SK-N-MC (cell line): Measurements from ENCODE around the gene OSBPL10.

Experiments used
- DNase-seq: peaks from one replicate; pipeline ENCODE4 v3.0.0-alpha.2; 2011; ENCODE audit warnings: low read depth, low spot score
- H3K27ac ChIP-seq: fragments of 200-600 bp; sonication (generic); 2 replicates; pipeline ENCODE4 v1.5.1; 2016; ENCODE audit warnings: mixed run types
- H3K36me3 ChIP-seq: fragments of 200-600 bp; sonication (generic); 2 replicates; pipeline ENCODE4 v1.6.1; 2017; ENCODE audit warnings: antibody characterized with exemption, low read length, mixed read lengths; ENCODE audit not compliant: insufficient read depth
- H3K4me3 ChIP-seq: fragments of 200-600 bp; sonication (generic); 2 replicates; pipeline ENCODE4 v1.5.1; 2016
- H3K9ac ChIP-seq: fragments of 200-600 bp; sonication (generic); 2 replicates; pipeline ENCODE4 v1.8.0; 2017; ENCODE audit warnings: mixed run types, mixed read lengths; ENCODE audit not compliant: insufficient read length
- H3K9me3 ChIP-seq: fragments of 200-600 bp; sonication (generic); 2 replicates; pipeline ENCODE4 v1.6.1; 2017; ENCODE audit warnings: low read depth, mild to moderate bottlenecking, antibody characterized with exemption, low read length, moderate library complexity, mixed read lengths
- EZH2 ChIP-seq: fragments of 200-600 bp; sonication (generic); IDR thresholded peaks from one replicate; pipeline ENCODE4 v1.6.1; 2017; ENCODE audit warnings: antibody characterized with exemption
- FOXP2 ChIP-seq: optimal IDR thresholded peaks from 2 replicates; pipeline ENCODE3; 2011; ENCODE audit warnings: mild to moderate bottlenecking, moderate library complexity; ENCODE audit not compliant: insufficient read depth; ENCODE audit errors: extremely low read length, control extremely low read depth
- POLR2AphosphoS5 ChIP-seq: IDR thresholded peaks from 2 replicates; pipeline ENCODE4 v1.6.1; 2012; ENCODE audit warnings: mild to moderate bottlenecking, low read depth, low read length, borderline replicate concordance

The OSBPL10 gene

DNA sequence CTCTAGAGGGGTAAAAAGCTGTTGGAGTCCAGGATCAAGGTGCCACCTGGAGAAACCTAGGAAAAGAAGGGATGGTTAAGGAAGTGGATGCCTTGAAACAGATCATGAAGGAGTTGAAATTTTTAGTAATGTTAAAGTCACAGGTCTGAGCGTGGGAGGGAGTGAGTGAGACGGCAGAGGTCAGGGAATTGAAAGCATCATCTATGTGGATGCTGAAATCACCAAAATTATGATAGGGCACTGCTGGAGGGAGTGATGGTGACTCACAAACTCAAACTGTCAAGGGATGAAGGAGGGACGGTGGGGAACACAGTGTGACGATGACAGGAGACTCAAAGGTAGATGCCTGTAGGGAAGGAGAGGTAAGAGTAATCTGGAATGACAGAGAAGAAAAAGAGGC lies 205.7 kb downstream of the OSBPL10 start:
- H3K27ac ChIP-seq: no peak overlapping the region
- DNase-seq: no peak
- H3K9me3 ChIP-seq: no peaks in the 10 kb centered on the region
- no peak overlapping the region for H3K4me3 ChIP-seq
- TF ChIP-seq EZH2: no peak
- TF ChIP-seq POLR2AphosphoS5: no peak
- no peak for TF ChIP-seq FOXP2
- no peak overlapping the region for H3K9ac ChIP-seq
- no peaks in the 10 kb centered on the region for H3K36me3 ChIP-seq

DNA sequence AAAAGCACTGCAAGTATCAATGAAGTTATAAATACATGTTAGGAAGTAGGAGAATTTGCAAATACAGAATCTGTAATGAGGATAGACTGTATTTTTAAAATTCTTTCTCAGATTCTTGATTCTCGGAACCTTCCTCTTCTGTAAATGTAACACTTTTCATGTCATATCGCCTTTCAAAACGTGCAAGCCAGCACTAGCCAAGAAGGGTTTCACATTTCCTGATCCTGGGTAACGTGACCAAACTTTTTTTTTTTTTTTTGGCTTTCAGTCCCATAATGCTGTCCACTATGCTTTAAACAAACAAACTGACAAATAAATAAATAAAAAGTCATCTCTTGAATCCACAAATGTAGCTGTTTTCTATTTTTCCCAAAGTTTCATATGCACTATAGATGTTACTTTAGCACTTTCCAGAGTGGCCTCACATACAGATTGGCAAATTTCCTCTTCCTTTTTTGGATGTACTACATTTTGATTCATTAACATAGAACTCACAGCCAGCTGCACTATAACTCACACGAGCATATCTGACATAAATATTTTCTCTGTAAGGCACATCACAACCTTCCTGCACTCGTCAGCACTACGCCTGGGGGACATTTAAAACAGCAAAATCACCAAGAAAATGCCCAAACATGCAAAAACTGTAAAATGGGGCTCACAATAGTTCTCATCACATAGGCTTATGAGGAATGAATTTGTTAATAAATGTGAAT lies 208.1 kb downstream of the OSBPL10 start:
- no peaks in the 10 kb centered on the region for H3K36me3 ChIP-seq
- no peak overlapping the region for H3K27ac ChIP-seq
- TF ChIP-seq POLR2AphosphoS5 (no peak), EZH2 (no peak), FOXP2 (no peak)

GRCh38 chr3:31772272-31772671 lies 208.8 kb downstream of the OSBPL10 start:
- Histone ChIP-seq H3K27ac (no peak overlapping the region), H3K9ac (no peak overlapping the region), H3K9me3 (no peaks in the 10 kb centered on the region), H3K36me3 (no peaks in the 10 kb centered on the region), H3K4me3 (no peak overlapping the region)
- DNase-seq: no peak
- TF ChIP-seq EZH2: no peak
- no peak for TF ChIP-seq POLR2AphosphoS5
- TF ChIP-seq FOXP2: no peak

More for the DNA sequence above, 208.1 kb downstream of the OSBPL10 start:
- no peak for DNase-seq
- H3K9ac ChIP-seq: no peak overlapping the region
- no peak overlapping the region for H3K4me3 ChIP-seq
- no peaks in the 10 kb centered on the region for H3K9me3 ChIP-seq

DNA sequence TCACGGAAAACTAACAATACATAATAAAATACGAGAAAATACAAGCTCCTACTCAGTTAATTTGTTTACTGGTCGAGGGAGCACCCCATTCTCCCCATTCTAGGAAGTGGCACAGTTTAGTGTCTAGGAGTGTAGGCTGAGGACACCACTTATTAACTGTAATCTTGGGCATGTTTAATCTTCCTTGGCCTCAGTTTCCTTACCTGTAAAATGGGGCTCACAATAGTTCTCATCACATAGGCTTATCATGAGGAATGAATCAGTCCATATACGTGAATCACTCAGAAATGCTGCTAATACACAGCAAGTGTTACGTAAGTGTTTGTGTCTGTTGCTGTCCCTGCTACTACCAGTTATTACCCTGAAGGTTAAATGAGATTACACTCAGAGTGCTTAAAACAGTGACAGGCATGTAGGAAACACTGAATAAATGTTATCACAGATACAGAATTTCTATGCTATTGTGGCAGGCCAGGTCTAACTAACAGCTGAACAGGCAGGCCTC lies 210.2 kb downstream of the OSBPL10 start:
- Histone ChIP-seq H3K27ac (no peak overlapping the region), H3K9me3 (no peaks in the 10 kb centered on the region), H3K9ac (no peak overlapping the region), H3K36me3 (no peaks in the 10 kb centered on the region), H3K4me3 (no peak overlapping the region)
- TF ChIP-seq POLR2AphosphoS5 (no peak), EZH2 (no peak), FOXP2 (no peak)
- no peak for DNase-seq

DNA sequence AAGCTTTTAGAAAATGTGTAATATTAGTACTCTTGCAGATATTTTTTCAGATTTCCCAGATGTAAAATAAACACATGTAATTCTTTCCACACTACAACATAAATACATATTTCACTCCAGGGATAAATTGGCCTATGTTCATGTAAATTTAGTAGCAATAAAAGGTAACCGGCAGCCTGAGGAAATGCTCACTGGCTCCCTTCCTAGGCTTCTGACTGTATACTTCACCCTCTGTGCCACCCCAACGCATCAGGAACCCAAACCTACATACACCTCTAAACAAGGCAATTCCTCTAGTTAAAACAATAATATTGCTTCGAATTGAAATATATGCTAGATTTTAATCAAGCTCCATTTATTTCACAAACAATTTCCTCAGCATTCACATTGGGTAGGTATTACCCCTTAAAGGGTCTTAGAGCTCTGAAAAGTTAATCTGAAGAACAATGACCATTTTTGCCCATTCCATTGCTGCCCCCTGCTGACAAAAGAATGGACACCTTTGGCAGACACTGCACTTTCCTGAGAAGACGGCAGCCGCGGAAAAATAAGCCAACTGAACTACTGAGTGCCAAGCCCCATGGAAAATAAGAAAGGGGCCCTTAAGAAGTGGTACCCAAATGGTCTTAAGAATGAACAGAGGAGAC lies 212.5 kb downstream of the OSBPL10 start:
- Histone ChIP-seq H3K9me3 (no peaks in the 10 kb centered on the region), H3K4me3 (no peak overlapping the region), H3K9ac (no peak overlapping the region), H3K27ac (no peak overlapping the region), H3K36me3 (no peaks in the 10 kb centered on the region)
- no peak for TF ChIP-seq POLR2AphosphoS5
- TF ChIP-seq FOXP2: no peak
- no peak for TF ChIP-seq EZH2
- DNase-seq: no peak

DNA sequence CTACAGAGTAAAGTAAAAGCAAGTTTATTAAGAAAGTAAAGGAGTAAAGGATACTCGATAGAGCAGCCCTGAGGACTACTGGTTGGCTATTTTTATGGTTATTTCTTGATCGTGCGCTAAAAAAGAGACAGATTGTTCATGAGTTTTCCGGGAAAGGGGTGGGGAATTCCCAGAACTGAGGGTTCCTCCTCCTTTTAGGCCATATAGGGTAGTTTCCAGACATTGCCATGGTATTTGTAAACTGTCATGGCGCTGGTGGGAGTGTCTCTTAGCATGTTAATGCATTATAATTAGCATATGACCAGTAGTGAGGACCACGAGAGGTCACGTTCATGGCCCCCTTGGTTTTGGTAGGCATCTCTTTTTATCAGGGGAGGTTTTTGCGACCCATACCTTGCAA lies 213.1 kb downstream of the OSBPL10 start:
- Histone ChIP-seq H3K36me3 (no peaks in the 10 kb centered on the region), H3K9me3 (no peaks in the 10 kb centered on the region), H3K27ac (no peak overlapping the region), H3K9ac (no peak overlapping the region), H3K4me3 (no peak overlapping the region)
- TF ChIP-seq EZH2 (no peak), FOXP2 (no peak), POLR2AphosphoS5 (no peak)
- DNase-seq: no peak

DNA sequence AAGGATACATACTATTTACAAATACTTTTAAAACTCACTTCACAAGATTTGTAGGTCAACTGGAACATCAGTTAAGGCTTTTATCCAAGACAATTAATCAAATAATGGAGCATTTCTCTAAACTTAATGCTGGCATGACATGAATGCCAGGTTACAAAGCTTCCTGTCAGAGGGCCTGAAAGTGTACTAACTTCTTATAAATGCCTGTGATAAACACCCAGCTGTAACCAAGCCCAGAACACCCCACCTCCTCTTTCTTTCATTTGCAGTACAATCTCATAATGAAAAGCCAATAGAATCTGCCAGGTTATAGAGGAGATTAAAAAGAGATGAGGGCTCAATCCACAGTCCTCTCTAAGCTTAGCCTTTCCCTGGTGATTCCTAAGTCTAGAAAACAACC lies 214.4 kb downstream of the OSBPL10 start:
- TF ChIP-seq EZH2: no peak
- no peak for TF ChIP-seq FOXP2
- no peak for TF ChIP-seq POLR2AphosphoS5
- Histone ChIP-seq H3K9me3 (no peaks in the 10 kb centered on the region), H3K4me3 (no peak overlapping the region), H3K27ac (no peak overlapping the region), H3K9ac (no peak overlapping the region), H3K36me3 (no peaks in the 10 kb centered on the region)
- no peak for DNase-seq

- Histone ChIP-seq H3K4me3 (no peak overlapping the region), H3K36me3 (no peaks in the 10 kb centered on the region), H3K27ac (no peak overlapping the region), H3K9me3 (no peaks in the 10 kb centered on the region), H3K9ac (no peak overlapping the region)
- DNase-seq: no peak
- TF ChIP-seq FOXP2: no peak
- TF ChIP-seq POLR2AphosphoS5: no peak
- TF ChIP-seq EZH2: no peak
These were observed 215.2 kb downstream of the OSBPL10 start for GRCh38 chr3:31765871-31766270.
